ENCODE data around the gene RPP25. TPM values are rescaled to one million over a fixed set of nuclear protein-coding genes. Genes with fewer than 3 reads are reported as not detected.

The RPP25 gene
- total RNA-seq, result 11.3 TPM

DNA sequence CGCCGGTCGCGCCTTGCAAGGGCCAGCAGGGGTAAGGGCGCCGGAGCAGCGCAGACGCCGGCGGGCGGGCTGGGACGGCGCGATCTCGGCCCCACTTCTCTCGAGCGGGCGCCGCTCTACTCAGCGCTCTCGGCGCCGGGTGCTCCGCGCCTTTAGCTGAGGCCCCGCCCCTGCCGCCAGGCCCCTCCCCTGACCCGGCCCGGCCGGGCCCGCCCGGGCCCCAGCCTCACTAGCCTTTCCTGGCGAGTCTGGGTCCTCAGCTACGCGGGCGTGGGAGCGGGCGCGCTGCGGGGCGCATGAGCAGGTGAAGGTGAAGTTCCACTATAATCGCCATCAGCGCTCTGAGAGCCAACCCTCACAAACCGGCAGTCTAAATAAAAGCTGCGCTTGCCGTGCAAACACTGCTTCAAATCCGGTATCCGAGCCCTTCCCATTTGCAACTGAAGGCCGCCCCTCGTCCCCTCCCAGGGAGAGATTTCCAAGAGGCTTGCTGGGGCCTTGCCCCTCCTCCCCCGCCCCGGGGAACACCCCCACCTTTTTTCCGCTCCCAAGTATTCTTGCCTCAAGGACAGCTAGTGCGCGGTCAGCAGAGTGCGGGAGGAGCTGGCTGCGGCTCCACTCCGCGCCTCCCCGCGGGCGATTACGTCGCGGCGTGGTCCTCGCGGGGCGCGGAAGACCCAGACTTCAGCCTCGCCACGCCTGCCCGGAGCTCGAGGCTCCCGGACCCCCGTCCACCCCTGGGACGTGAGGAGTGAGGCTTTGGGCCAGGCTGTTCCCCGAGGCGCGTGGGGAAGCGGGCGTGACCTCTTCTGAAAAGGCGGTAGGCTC lies at the start of gene RPP25:
RPP25 (minus strand) TSS at position 125 of the 828 bp plus-strand sequence. CDS start 189 bp downstream, outside the sequence.
- TF ChIP-seq POLR2A (IDR thresholded peaks at IDR 0.05), result peak in 1 of 2 donors; percentile 67
- peak in 1 of 2 donors; percentile 85 for TF ChIP-seq POLR2AphosphoS5 (IDR thresholded peaks at IDR 0.05; ENCODE audit: insufficient read depth in 1 of 2, low read depth in 1 of 2)
- TF ChIP-seq, protein P1, sequence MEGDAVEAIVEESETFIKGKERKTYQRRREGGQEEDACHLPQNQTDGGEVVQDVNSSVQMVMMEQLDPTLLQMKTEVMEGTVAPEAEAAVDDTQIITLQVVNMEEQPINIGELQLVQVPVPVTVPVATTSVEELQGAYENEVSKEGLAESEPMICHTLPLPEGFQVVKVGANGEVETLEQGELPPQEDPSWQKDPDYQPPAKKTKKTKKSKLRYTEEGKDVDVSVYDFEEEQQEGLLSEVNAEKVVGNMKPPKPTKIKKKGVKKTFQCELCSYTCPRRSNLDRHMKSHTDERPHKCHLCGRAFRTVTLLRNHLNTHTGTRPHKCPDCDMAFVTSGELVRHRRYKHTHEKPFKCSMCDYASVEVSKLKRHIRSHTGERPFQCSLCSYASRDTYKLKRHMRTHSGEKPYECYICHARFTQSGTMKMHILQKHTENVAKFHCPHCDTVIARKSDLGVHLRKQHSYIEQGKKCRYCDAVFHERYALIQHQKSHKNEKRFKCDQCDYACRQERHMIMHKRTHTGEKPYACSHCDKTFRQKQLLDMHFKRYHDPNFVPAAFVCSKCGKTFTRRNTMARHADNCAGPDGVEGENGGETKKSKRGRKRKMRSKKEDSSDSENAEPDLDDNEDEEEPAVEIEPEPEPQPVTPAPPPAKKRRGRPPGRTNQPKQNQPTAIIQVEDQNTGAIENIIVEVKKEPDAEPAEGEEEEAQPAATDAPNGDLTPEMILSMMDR (IDR thresholded peaks at IDR 0.05), result no peak
- DNase-seq (ENCODE audit: extremely low spot score in 2 of 2), result no peak
- Histone ChIP-seq H3K27me3 (no peaks in the 10 kb centered on the region), H3K9me3 (no peaks in the 10 kb centered on the region), H3K36me3 (no peaks in the 10 kb centered on the region), H3K27ac (peak within 1 kb of the TSS; percentile 81), H3K4me3 (peak within 1 kb of the TSS; percentile 57 to 68), H3K4me1 (peaks cover 47% of the 10 kb centered on the region)
- intact Hi-C loops (cut with DNase I), result loop anchor here (5.0 kb wide), 2 partner anchors 175 to 250 kb away; partner anchors contain the start of gene CSK

DNA sequence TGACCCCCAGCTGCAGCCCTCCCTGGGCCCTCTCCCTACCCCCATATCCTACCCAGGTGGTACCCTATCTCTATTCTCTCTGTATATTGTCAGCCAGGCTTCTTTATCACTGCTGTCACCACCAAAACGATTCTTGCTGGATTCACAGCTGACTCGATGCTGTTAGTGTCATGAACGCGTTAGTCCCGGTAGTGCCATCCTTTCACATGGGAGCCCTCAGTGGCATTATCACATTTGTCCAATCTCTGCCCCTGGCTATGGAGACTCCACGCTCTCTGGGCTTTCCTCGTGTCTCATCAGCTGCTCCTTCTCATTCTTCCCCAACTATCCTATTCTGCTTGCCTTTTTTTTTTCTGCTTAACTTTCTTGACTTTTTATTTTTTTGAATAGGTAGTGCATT lies 45.8 kb upstream of the RPP25 start:
- Histone ChIP-seq H3K36me3 (no peaks in the 10 kb centered on the region), H3K4me1 (no peaks in the 10 kb centered on the region), H3K9me3 (no peaks in the 10 kb centered on the region), H3K4me3 (no peak overlapping the region), H3K27me3 (no peaks in the 10 kb centered on the region), H3K27ac (no peak overlapping the region)
- DNase-seq (ENCODE audit: extremely low spot score in 2 of 2), result no peak
- intact Hi-C loops (cut with DNase I), result no loop called here
- TF ChIP-seq, protein P1 (IDR thresholded peaks at IDR 0.05), result no peak
- TF ChIP-seq POLR2A (IDR thresholded peaks at IDR 0.05), result no peak
- TF ChIP-seq POLR2AphosphoS5 (IDR thresholded peaks at IDR 0.05; ENCODE audit: insufficient read depth in 1 of 2, low read depth in 1 of 2), result no peak

- no peak overlapping the region for H3K4me3 ChIP-seq
Measured at GRCh38 chr15:75001310-75001709, 44.7 kb upstream of the RPP25 start.

GRCh38 chr15:74997543-74997942 lies 41.0 kb upstream of the RPP25 start:
- Histone ChIP-seq H3K4me3 (no peak overlapping the region), H3K4me1 (peaks cover 7% of the 10 kb centered on the region), H3K9me3 (no peaks in the 10 kb centered on the region), H3K27ac (no peak overlapping the region), H3K27me3 (no peaks in the 10 kb centered on the region), H3K36me3 (no peaks in the 10 kb centered on the region)
- TF ChIP-seq, protein P1 (IDR thresholded peaks at IDR 0.05), result no peak
- TF ChIP-seq POLR2AphosphoS5 (IDR thresholded peaks at IDR 0.05; ENCODE audit: insufficient read depth in 1 of 2, low read depth in 1 of 2) (no peak), POLR2A (IDR thresholded peaks at IDR 0.05) (no peak)
- DNase-seq (ENCODE audit: extremely low spot score in 2 of 2), result no peak
- intact Hi-C loops (cut with DNase I), result no loop called here

More at GRCh38 chr15:75001310-75001709, 44.7 kb upstream of the RPP25 start:
- H3K27ac ChIP-seq, result no peak overlapping the region
- no peaks in the 10 kb centered on the region for H3K36me3 ChIP-seq
- H3K4me1 ChIP-seq, result no peaks in the 10 kb centered on the region
- H3K9me3 ChIP-seq, result no peaks in the 10 kb centered on the region
- no peak for DNase-seq (ENCODE audit: extremely low spot score in 2 of 2)
- no peaks in the 10 kb centered on the region for H3K27me3 ChIP-seq
- TF ChIP-seq, protein P1 (IDR thresholded peaks at IDR 0.05), result no peak
- no peak for TF ChIP-seq POLR2A (IDR thresholded peaks at IDR 0.05)
- TF ChIP-seq POLR2AphosphoS5 (IDR thresholded peaks at IDR 0.05; ENCODE audit: insufficient read depth in 1 of 2, low read depth in 1 of 2), result no peak
- intact Hi-C loops (cut with DNase I), result no loop called here

DNA sequence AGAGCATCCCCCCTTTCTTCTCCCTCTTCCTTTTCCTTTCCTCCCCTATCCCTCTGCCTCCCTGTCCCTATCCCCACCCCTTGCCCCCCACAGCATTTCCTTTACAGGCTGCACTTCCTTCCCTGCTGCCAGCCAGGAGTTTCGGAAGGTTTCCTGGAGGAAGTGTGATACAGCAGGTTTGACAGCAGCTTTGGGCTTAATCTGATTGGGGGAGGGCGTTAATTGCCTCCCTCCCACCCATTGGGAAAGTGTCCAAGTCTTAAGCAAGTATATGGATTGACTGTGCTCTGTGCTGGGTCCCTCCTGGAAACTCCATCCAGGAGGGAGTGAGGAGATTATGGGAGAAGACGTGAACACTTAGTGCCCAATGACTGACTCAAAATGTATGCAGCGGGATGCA lies 40.6 kb upstream of the RPP25 start:
- Histone ChIP-seq H3K27ac (no peak overlapping the region), H3K4me1 (peaks cover 7% of the 10 kb centered on the region), H3K27me3 (no peaks in the 10 kb centered on the region), H3K36me3 (no peaks in the 10 kb centered on the region), H3K4me3 (no peak overlapping the region), H3K9me3 (no peaks in the 10 kb centered on the region)
- DNase-seq (ENCODE audit: extremely low spot score in 2 of 2), result no peak
- intact Hi-C loops (cut with DNase I), result no loop called here
- TF ChIP-seq POLR2A (IDR thresholded peaks at IDR 0.05) (no peak), POLR2AphosphoS5 (IDR thresholded peaks at IDR 0.05; ENCODE audit: insufficient read depth in 1 of 2, low read depth in 1 of 2) (no peak)
- TF ChIP-seq, protein P1 (IDR thresholded peaks at IDR 0.05), result no peak
